ENCODE measurements around the gene MAN1A1.

DNA sequence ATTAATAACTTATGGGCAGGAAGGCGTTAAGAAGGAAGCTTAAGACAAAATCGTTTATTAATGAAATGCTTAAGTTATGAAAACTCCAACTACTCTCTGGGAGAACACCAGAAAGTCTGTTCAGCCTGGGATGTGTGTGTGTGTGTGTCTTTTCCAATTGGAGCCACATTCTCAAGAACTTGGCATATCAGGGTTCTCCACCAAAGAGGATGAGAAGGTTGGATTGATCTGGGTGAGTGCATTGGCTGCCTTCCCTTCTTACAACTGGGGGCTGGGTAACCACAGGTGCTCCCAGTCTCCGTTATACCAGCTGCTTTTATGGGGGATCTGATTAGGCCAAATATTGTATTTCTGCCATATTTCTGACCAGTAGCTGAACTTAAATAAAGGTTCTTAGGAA is 102.1 kb downstream of the MAN1A1 start:
- TF ChIP-seq, protein P1, sequence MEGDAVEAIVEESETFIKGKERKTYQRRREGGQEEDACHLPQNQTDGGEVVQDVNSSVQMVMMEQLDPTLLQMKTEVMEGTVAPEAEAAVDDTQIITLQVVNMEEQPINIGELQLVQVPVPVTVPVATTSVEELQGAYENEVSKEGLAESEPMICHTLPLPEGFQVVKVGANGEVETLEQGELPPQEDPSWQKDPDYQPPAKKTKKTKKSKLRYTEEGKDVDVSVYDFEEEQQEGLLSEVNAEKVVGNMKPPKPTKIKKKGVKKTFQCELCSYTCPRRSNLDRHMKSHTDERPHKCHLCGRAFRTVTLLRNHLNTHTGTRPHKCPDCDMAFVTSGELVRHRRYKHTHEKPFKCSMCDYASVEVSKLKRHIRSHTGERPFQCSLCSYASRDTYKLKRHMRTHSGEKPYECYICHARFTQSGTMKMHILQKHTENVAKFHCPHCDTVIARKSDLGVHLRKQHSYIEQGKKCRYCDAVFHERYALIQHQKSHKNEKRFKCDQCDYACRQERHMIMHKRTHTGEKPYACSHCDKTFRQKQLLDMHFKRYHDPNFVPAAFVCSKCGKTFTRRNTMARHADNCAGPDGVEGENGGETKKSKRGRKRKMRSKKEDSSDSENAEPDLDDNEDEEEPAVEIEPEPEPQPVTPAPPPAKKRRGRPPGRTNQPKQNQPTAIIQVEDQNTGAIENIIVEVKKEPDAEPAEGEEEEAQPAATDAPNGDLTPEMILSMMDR (IDR thresholded peaks at IDR 0.05 in 8 of 11, conservative IDR thresholded peaks at IDR 0.05 in 3 of 11): no peak
- TF ChIP-seq POLR2A (IDR thresholded peaks at IDR 0.05) (no peak), POLR2AphosphoS5 (IDR thresholded peaks at IDR 0.05) (no peak)

Measured in spleen (tissue), 7 donors.